Measurements from ENCODE around the gene AKAP6.

Gene AKAP6

GRCh38 chr14:32313844-32314376 lies 15.2 kb upstream of the AKAP6 start:
- Histone ChIP-seq H3K9me3 (ENCODE audit: low read length) (no peaks in the 10 kb centered on the region), H3K27me3 (ENCODE audit: control insufficient read depth in 1 of 2, insufficient read depth in 2 of 2, low read length in 2 of 2) (no peaks in the 10 kb centered on the region), H3K27ac (ENCODE audit: low read depth, low read length) (no peak overlapping the region), H3K4me3 (ENCODE audit: low read depth in 1 of 2, low read length in 2 of 2) (no peak overlapping the region), H3K9ac (ENCODE audit: low read length) (no peak overlapping the region), H3K4me1 (ENCODE audit: insufficient read depth, low read length) (no peaks in the 10 kb centered on the region), H3K36me3 (ENCODE audit: insufficient read depth, low read length) (no peaks in the 10 kb centered on the region)

DNA sequence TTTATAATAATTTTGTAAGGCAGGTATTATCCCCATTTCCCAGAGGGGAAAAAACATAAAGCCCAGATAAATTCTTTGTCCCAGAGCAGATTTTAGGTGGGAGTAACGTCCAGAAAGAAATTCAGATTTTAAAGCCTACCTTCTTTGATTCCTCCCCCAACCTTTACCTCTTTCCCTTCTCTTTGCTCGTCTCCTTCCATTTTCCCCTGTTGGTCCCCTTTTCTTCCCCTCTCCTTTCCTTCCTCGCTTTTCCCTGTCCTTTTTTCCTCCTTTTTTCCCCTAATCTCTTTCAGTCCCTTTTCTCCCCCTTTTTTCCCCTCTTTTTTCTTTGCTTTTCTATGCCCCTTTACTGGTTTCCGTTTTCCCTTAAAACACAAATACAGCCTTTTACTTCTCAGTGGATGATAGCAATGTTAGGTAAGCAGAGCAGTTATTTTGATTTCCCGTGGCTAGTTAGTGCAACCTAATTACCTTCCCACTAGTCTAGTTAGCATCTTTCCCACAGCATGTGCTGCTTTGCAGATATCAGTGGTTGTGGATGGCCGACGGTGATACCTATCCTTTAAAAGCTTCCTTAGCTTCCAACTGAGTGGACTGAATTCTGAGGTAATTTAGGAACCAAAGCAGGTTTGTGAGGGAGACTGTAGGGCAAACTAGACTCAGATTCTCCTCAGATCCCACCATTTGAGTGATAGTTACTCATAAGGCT lies 10.9 kb upstream of the AKAP6 start:
- H3K27ac ChIP-seq (ENCODE audit: low read depth, low read length), result no peak overlapping the region
- H3K9me3 ChIP-seq (ENCODE audit: low read length), result no peaks in the 10 kb centered on the region
- H3K9ac ChIP-seq (ENCODE audit: low read length), result no peak overlapping the region
- H3K36me3 ChIP-seq (ENCODE audit: insufficient read depth, low read length), result no peaks in the 10 kb centered on the region
- H3K4me1 ChIP-seq (ENCODE audit: insufficient read depth, low read length), result no peaks in the 10 kb centered on the region
- no peak overlapping the region for H3K4me3 ChIP-seq (ENCODE audit: low read depth in 1 of 2, low read length in 2 of 2)
- no peaks in the 10 kb centered on the region for H3K27me3 ChIP-seq (ENCODE audit: control insufficient read depth in 1 of 2, insufficient read depth in 2 of 2, low read length in 2 of 2)

- Histone ChIP-seq H3K27me3 (ENCODE audit: control insufficient read depth in 1 of 2, insufficient read depth in 2 of 2, low read length in 2 of 2) (no peaks in the 10 kb centered on the region), H3K4me3 (ENCODE audit: low read depth in 1 of 2, low read length in 2 of 2) (no peak overlapping the region), H3K9ac (ENCODE audit: low read length) (no peak overlapping the region), H3K27ac (ENCODE audit: low read depth, low read length) (no peak overlapping the region), H3K4me1 (ENCODE audit: insufficient read depth, low read length) (no peaks in the 10 kb centered on the region), H3K36me3 (ENCODE audit: insufficient read depth, low read length) (no peaks in the 10 kb centered on the region), H3K9me3 (ENCODE audit: low read length) (no peaks in the 10 kb centered on the region)
These were observed 9.6 kb upstream of the AKAP6 start for GRCh38 chr14:32319368-32320049.

DNA sequence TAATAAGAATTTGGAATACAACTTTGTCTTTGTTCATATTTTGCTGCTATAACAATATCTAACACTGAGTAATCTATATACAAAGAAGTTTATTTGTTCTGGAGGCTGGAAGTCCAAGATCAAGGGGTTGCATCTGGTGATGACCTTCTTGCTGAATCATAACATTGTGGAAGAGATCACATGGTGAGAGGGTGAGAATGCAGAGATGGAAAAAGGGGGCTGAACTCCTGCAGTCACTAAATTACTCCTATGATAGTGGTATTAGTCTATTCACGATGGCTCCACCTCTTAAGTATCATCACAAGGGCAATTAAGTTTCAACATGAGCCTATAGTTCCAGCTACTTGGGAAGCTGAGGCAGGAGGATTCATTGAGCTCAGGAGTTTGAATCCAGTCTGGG lies 4.5 kb upstream of the AKAP6 start:
- Histone ChIP-seq H3K36me3 (ENCODE audit: insufficient read depth, low read length) (no peaks in the 10 kb centered on the region), H3K4me1 (ENCODE audit: insufficient read depth, low read length) (no peaks in the 10 kb centered on the region), H3K27ac (ENCODE audit: low read depth, low read length) (no peak overlapping the region), H3K9ac (ENCODE audit: low read length) (no peak overlapping the region), H3K27me3 (ENCODE audit: control insufficient read depth in 1 of 2, insufficient read depth in 2 of 2, low read length in 2 of 2) (no peaks in the 10 kb centered on the region), H3K4me3 (ENCODE audit: low read depth in 1 of 2, low read length in 2 of 2) (no peak overlapping the region), H3K9me3 (ENCODE audit: low read length) (no peaks in the 10 kb centered on the region)

- Histone ChIP-seq H3K9ac (ENCODE audit: low read length) (no peak overlapping the region), H3K27ac (ENCODE audit: low read depth, low read length) (no peak overlapping the region), H3K9me3 (ENCODE audit: low read length) (no peaks in the 10 kb centered on the region), H3K36me3 (ENCODE audit: insufficient read depth, low read length) (no peaks in the 10 kb centered on the region), H3K4me3 (ENCODE audit: low read depth in 1 of 2, low read length in 2 of 2) (no peak overlapping the region), H3K27me3 (ENCODE audit: control insufficient read depth in 1 of 2, insufficient read depth in 2 of 2, low read length in 2 of 2) (no peaks in the 10 kb centered on the region), H3K4me1 (ENCODE audit: insufficient read depth, low read length) (no peaks in the 10 kb centered on the region)
These were observed 1.7 kb upstream of the AKAP6 start for GRCh38 chr14:32327255-32327961.

- no peaks in the 10 kb centered on the region for H3K4me1 ChIP-seq (ENCODE audit: insufficient read depth, low read length)
- no peaks in the 10 kb centered on the region for H3K27me3 ChIP-seq (ENCODE audit: control insufficient read depth in 1 of 2, insufficient read depth in 2 of 2, low read length in 2 of 2)
- H3K27ac ChIP-seq (ENCODE audit: low read depth, low read length), result no peak overlapping the region
- H3K9me3 ChIP-seq (ENCODE audit: low read length), result no peaks in the 10 kb centered on the region
- no peak overlapping the region for H3K4me3 ChIP-seq (ENCODE audit: low read depth in 1 of 2, low read length in 2 of 2)
- no peaks in the 10 kb centered on the region for H3K36me3 ChIP-seq (ENCODE audit: insufficient read depth, low read length)
- H3K9ac ChIP-seq (ENCODE audit: low read length), result no peak overlapping the region
These were observed 690 bp downstream of the AKAP6 start for GRCh38 chr14:32329690-32330285.

DNA sequence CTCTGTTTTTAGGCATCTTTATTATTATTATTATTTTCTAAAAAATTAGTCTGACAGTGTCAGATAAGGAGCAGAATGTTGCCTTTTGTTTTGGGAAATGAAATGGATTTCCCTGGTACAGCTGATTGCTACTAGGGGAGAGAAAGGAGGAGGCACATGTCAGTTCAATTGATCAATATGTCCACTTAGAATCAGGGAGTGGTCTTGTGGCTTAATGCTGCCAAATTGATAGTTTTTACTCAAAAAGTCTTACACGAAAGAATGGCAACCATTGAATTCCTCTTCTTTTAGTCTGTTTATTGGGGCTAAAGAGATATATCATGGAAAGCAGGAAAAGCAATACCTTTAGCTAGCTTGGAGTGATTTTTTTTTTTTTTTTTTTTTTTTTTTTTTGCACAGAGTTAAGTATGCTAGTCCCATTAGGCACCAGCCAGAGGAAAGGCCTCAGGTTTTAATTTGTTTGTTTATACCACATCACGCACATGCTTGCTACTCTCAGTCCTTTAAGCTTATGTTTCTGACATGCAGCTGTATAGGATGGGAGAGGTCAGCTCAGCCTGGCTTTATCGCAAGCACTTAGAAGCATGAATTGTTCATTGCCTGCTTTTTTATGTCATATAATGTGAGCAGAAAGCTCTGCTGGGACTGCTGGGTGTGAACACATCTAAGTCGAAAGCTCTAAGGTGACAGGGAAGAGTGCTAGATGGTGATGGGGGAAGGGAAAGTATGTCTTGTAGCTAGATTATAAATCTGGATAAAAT lies 1.4 kb downstream of the AKAP6 start:
- Histone ChIP-seq H3K27me3 (ENCODE audit: control insufficient read depth in 1 of 2, insufficient read depth in 2 of 2, low read length in 2 of 2) (no peaks in the 10 kb centered on the region), H3K4me3 (ENCODE audit: low read depth in 1 of 2, low read length in 2 of 2) (no peak overlapping the region), H3K36me3 (ENCODE audit: insufficient read depth, low read length) (no peaks in the 10 kb centered on the region), H3K4me1 (ENCODE audit: insufficient read depth, low read length) (no peaks in the 10 kb centered on the region), H3K27ac (ENCODE audit: low read depth, low read length) (no peak overlapping the region), H3K9ac (ENCODE audit: low read length) (no peak overlapping the region), H3K9me3 (ENCODE audit: low read length) (no peaks in the 10 kb centered on the region)

DNA sequence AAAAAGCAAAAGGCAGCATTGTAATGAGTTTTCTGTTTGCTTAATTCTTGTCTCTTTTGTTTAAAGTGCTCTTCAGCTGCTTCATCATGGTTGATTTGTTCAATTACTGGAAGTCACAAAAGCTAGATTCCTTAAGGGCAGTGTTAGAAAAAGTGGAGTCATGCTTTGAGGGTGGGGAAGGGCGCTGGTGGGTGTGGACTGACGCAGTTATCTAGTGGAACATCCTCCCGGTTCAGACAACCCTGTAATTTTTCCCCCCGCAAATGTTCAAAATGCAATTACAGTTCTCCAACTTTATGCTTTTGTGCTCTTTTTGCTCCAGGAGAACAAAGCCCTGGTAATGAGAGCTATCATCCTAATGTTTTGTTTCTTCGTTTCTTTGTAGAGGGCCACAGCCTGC lies 2.1 kb downstream of the AKAP6 start:
- H3K27me3 ChIP-seq (ENCODE audit: control insufficient read depth in 1 of 2, insufficient read depth in 2 of 2, low read length in 2 of 2), result no peaks in the 10 kb centered on the region
- no peak overlapping the region for H3K4me3 ChIP-seq (ENCODE audit: low read depth in 1 of 2, low read length in 2 of 2)
- no peak overlapping the region for H3K9ac ChIP-seq (ENCODE audit: low read length)

GRCh38 chr14:32332415-32333316 lies 3.6 kb downstream of the AKAP6 start:
- no peaks in the 10 kb centered on the region for H3K9me3 ChIP-seq (ENCODE audit: low read length)
- H3K36me3 ChIP-seq (ENCODE audit: insufficient read depth, low read length), result no peaks in the 10 kb centered on the region
- no peaks in the 10 kb centered on the region for H3K27me3 ChIP-seq (ENCODE audit: control insufficient read depth in 1 of 2, insufficient read depth in 2 of 2, low read length in 2 of 2)
- H3K4me1 ChIP-seq (ENCODE audit: insufficient read depth, low read length), result no peaks in the 10 kb centered on the region
- H3K9ac ChIP-seq (ENCODE audit: low read length), result no peak overlapping the region
- H3K27ac ChIP-seq (ENCODE audit: low read depth, low read length), result no peak overlapping the region
- H3K4me3 ChIP-seq (ENCODE audit: low read depth in 1 of 2, low read length in 2 of 2), result no peak overlapping the region

More for the DNA sequence above, 2.1 kb downstream of the AKAP6 start:
- no peaks in the 10 kb centered on the region for H3K9me3 ChIP-seq (ENCODE audit: low read length)
- no peaks in the 10 kb centered on the region for H3K4me1 ChIP-seq (ENCODE audit: insufficient read depth, low read length)
- H3K27ac ChIP-seq (ENCODE audit: low read depth, low read length), result no peak overlapping the region
- no peaks in the 10 kb centered on the region for H3K36me3 ChIP-seq (ENCODE audit: insufficient read depth, low read length)

DNA sequence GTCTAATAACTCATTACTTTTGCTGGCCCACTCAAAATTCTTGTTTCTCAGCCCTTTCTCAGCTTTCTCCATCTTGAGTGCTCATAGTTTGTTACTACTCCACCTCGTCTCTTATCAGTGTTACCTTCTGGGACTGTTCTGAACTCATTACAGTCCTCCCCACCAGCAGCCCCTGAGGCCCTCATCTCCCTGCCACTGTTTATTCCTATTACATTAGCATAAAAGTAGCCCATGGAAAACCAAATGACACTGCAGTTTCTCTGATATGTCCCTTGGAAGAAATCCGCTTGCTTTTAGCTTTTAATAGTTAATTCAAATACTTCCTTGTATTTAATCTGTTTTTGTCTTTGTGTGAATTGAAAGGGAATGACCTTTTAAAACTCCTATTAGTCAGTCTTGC lies 7.6 kb downstream of the AKAP6 start:
- no peaks in the 10 kb centered on the region for H3K9me3 ChIP-seq (ENCODE audit: low read length)
- no peak overlapping the region for H3K4me3 ChIP-seq (ENCODE audit: low read depth in 1 of 2, low read length in 2 of 2)
- H3K4me1 ChIP-seq (ENCODE audit: insufficient read depth, low read length), result no peaks in the 10 kb centered on the region
- no peak overlapping the region for H3K27ac ChIP-seq (ENCODE audit: low read depth, low read length)
- no peaks in the 10 kb centered on the region for H3K36me3 ChIP-seq (ENCODE audit: insufficient read depth, low read length)
- no peak overlapping the region for H3K9ac ChIP-seq (ENCODE audit: low read length)
- H3K27me3 ChIP-seq (ENCODE audit: control insufficient read depth in 1 of 2, insufficient read depth in 2 of 2, low read length in 2 of 2), result no peaks in the 10 kb centered on the region
